COR-L47 (cell line): ENCODE data around the gene SPAG9.

Experiments used
- DNase-seq: peaks from one replicate; lab custom pipeline; 2025; lab: John Stamatoyannopoulos, UW

SPAG9 gene

DNA sequence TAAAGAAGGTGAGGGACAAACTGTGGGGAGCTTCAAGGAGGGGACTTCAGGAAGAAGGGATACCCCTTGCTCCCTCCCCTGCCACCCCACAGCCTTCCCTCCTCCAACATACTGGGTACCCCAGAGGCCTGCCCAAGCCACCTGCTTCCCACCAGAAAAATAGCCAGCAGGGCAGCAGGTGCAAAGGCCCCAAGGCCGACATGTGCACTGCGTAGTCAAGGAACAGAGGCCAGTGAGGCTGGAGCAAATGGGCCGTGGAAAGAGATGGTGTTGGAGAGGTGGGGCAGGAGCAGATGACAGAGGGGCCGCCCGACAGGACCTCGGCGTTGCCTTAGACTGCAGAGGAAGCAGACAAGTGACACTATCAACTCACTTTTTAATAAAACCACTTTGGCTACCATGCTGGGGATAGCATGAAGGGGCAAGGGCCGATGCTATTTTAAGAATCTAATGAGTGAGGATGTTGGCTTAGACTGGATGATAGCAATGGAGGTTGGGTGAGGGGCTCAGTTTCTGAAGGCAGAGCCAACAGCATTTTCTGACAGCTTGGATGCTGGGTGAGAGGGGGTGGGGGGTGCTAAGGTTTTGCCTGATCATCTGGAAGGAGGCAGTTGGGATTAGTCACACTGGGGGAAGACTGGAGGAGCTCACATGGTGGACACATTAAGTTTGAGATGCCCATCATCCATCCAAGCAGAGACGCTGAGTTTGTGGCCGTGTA, 181.7 kb downstream of the SPAG9 start:
- no peak for DNase-seq

DNA sequence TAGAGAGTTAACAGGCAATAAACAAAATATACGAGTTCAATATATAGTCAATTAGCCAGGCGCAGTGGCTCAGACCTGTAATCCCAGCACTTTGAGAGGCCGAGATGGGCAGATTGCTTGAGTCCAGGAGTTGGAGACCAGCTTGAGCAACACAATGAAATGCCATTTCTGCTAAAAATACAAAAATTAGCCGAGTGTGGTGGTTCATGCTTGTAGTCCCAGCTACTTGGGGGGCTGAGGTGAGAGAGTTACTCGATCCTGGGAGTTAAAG, 184.7 kb downstream of the SPAG9 start:
- DNase-seq, result no peak

GRCh38 chr17:50935221-50935995, 185.3 kb downstream of the SPAG9 start:
- no peak for DNase-seq

DNA sequence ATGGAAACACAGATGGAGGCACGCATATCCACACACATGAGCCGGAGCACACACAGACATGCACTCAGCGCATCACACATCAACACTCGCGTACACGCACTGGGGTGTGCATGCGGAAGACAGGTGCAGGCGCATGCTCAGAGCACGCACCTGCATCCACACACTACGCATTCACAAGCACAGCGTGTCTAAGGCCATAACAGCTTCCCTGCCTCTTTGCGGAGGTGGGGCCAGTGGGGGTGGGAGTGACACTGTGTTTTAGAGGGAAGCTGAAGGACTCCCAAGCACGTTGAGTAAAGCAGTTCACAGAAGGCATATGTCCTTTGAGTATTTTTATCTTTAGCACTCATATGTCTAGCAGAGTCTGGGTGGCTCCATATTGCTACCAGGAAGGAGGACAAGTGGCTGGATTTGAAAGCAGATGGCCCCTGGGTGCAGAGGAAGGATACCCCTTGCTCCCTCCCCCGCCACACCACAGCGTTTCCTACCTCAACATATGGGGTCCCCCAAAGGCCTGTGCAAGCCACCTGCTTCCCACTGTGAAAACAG, 185.9 kb downstream of the SPAG9 start:
- DNase-seq, result no peak

- DNase-seq, result no peak
Measured at GRCh38 chr17:50934161-50934560, 186.5 kb downstream of the SPAG9 start.

GRCh38 chr17:50931144-50931908, 189.3 kb downstream of the SPAG9 start:
- DNase-seq, result peak; percentile 72

GRCh38 chr17:50928646-50929045, 192.0 kb downstream of the SPAG9 start:
- DNase-seq, result no peak

DNA sequence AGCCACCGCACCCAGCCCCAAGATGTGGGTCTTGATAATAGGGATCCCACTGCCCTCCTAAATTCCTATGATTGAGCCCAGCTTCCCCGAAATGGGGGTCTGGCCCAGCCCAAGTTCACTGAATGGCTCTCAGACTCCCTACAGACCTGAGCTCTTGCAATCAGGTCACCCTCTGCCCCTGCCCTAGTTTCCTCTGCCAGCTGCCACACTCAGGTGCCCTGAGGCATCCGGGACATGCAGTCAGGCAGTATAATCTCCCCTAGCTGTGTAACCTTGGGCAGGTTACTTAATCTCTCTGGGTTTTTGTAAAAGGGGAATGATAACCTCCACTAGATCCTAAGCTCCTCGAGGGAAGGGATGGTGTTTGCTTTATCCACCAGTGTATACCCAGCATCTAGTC, 193.4 kb downstream of the SPAG9 start:
- DNase-seq, result no peak

- no peak for DNase-seq
Measured at GRCh38 chr17:50926523-50926922, 194.1 kb downstream of the SPAG9 start.

DNA sequence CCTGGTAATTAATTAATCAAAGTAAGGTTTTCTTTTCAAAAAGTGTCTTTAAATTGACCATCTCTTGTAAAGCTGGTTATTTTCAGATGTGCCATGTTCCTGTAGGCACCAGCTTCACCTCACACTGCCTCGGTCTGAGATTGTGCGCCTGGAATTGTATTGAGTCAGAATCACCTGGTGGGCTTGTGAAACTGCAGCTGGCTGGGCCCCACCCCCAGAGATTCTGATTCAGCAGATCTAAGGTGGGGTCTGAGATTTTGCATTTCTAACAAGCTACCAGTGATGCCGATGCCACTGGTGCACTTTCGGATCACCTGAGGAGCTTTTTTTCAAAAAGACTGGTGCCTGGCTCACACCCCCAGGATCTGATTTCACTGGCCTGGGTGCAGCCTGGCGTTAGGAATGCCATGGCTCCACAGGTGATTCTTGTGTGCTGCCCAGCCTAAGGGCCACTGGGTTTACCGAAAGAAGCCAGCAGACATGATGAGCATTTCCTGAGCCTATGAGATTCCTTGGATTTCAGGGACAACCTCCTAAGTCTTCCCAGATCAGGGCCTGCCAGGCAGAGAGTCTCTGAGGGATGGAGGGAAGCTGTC, 195.3 kb downstream of the SPAG9 start:
- no peak for DNase-seq

- DNase-seq, result no peak
Measured at GRCh38 chr17:50924800-50925199, 195.9 kb downstream of the SPAG9 start.

DNA sequence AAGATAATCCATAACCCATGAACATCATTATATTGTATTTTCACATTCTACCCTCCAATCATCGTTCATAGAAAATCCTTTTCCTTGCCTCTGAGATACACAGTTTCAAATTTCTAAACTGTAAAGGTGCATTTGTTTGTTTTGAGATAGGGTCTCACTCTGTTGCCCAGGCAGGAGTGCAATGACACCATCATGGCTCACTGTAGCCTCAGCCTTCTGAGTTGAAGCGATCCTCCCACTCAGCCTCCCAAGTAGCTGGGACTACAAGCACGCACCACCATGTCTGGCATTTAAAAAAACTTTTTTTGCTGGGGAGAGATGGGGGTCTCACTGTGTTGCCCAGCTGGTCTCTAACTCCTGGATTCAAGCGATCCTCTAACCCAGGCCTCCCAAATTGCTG, 196.4 kb downstream of the SPAG9 start:
- no peak for DNase-seq

DNA sequence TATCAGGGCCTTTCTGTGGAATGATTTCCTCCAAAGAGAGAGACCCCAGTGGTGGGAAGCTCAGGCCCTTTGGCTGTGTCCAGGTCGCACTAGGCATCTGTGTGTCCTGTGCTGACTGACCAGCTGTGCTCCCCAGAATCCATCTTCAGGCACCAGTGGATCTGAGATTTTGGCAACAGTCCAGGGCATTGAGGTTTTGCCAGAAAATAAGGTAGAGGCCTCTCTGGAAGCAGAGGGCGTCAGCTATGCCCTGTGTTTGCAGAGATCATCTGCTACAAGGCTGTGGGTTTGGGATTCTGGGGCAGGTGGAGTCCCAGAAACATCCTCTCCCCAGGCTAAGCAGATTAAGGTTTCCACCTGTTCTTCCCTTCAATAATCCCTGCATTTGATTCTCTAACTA, 197.1 kb downstream of the SPAG9 start:
- DNase-seq, result peak; percentile 56

GRCh38 chr17:50922721-50923405, 197.8 kb downstream of the SPAG9 start:
- no peak for DNase-seq

DNA sequence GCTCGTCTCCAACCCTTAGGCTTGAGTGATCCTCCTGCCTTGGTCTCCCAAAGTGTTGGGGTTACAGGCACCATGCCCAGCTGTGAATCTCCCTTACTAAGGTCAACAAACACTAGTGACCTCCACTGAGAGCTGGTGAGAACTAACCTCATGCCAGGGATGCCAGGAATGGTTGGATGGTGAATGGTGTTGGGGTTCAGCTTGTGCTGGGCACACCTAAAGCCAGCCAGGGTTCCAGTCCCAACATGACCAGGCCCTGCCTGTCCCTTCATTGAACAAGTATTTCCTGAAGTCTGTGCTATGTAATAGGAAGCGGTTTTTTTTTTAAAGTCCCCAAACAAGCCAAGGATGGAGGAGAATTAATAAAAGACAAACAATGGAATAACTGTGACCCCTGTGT, 198.6 kb downstream of the SPAG9 start:
- no peak for DNase-seq

- DNase-seq, result no peak
Measured at GRCh38 chr17:50920891-50921586, 199.6 kb downstream of the SPAG9 start.

GRCh38 chr17:50920041-50920410, 200.6 kb downstream of the SPAG9 start:
- DNase-seq, result no peak

- DNase-seq, result peak; percentile 99
Measured at GRCh38 chr17:50919321-50920040, 201.2 kb downstream of the SPAG9 start.

DNA sequence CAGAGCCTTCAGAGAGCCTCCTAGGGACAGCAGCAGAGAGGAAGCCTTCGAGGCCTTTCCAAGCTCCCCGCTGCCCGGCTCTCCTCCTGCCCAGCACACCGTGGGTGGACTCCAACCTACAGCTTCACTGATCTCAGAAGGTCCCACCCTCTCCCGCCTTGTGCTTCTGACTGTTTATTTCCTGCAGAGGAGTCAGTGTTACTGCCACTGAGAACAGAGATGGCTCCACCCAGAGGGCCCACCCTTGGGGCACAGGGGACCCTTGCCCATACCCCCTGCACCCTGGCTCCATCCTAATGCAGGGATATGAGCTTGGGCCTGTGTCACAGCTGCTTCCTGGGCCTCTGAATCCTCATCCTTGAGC, 201.8 kb downstream of the SPAG9 start:
- DNase-seq, result peak; percentile 12

DNA sequence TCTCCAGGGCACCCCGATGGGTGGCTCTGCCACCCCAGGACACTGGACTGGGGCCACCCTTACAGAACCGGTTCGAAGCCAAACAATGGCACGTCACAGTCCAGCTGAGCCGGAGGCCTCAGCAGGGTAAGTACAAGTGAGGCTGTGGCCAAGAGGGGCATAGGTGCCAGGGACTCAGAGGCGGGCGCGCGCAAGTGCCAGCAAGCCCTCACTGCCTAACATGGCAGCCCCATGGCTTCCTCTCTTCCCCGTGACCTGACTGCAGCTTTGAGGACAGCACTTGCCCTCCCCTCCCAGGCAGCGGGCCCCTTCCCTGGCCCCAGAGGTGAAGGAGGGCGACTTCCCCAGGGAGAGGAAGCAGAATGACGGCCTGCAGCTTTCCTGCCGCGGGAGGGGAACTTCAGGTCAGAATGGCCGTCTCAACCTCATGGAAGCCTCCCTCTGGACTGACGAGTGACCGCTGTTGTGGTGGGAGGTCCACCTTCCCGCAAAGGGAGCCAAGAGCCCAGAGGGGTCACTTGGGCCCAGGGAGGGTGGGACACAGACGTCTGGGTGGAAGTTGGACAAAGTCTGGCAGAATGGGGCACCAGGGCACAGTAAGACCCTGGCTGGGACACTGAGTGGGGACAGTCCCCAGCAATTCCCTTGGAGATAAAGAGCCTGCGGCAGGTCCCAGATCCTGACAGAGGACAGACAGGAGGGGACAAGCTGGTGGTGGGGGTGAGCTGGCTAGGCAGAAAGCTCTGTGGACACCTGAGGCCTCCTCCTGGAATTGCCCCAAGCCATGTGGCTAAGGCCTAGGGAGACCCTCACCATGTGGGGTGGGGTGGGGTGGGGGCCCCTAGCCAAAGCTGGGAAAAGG, 202.4 kb downstream of the SPAG9 start:
- DNase-seq, result no peak
